Measurements from ENCODE around the gene LRIT1. TPM values are rescaled to one million over a fixed set of nuclear protein-coding genes. Genes with fewer than 3 reads are reported as not detected.

Gene LRIT1
- total and polyA plus RNA-seq, 2 donors (not counting 3 experiments of a cell fraction or from before 2014, with no cell fraction given): not detected

GRCh38 chr10:84247496-84247895 lies 6.2 kb upstream of the LRIT1 start:
- no peaks in the 10 kb centered on the region for H3K4me1 ChIP-seq (ENCODE audit: control insufficient read depth, extremely low read depth, insufficient read depth, low read length)
- BruUV-seq (replicated peaks): no TSS peak

GRCh38 chr10:84244651-84245270 lies 3.4 kb upstream of the LRIT1 start, which contains the start of gene RGR:
TSS of gene RGR (plus strand) at chr10:84245053. CDS start at chr10:84245091, 38 bp downstream.
- dilution Hi-C loops (cut with MboI; ENCODE audit: extremely low pct_ligation_motif_present, low sequenced_read_pairs) (no loop called here), intact Hi-C loops (cut with micrococcal nuclease) (no loop called here)
- DNase-seq (ENCODE audit: low read depth, low spot score): no peak
- no peak within 1 kb of the TSS for H3K27ac ChIP-seq (ENCODE audit: insufficient read depth, low read depth, low read length)
- H4K20me1 ChIP-seq (replicated peaks; ENCODE audit: control insufficient read depth, extremely low read depth, insufficient read depth, low read length): no peaks in the 10 kb centered on the region
- no peaks in the 10 kb centered on the region for H3K9me1 ChIP-seq (replicated peaks; ENCODE audit: control insufficient read depth, extremely low read depth, insufficient read depth, low read length)
- POLR2A ChIA-PET: no interaction called here
- CTCF ChIA-PET: interaction anchor here (1.1 kb wide), 1 partner anchor 12 kb away, joined by 4 read pairs; no protein-coding TSS in a partner anchor
- H2AFZ ChIP-seq (ENCODE audit: low read depth, low read length): no peak within 1 kb of the TSS
- no peaks in the 10 kb centered on the region for H3K27me3 ChIP-seq (ENCODE audit: control insufficient read depth in 2 of 2, insufficient read depth in 2 of 2, low read length in 2 of 2)
- no peaks in the 10 kb centered on the region for H3K4me1 ChIP-seq (ENCODE audit: control insufficient read depth, extremely low read depth, insufficient read depth, low read length)
- no peak within 1 kb of the TSS for H3K4me3 ChIP-seq (replicated peaks in 1 of 3; ENCODE audit: insufficient read depth in 1 of 3, low read depth in 1 of 3, low read length in 3 of 3)
- H3K4me2 ChIP-seq (ENCODE audit: insufficient read depth, low read length): no peak within 1 kb of the TSS
- no peak for FAIRE-seq
- no peaks in the 10 kb centered on the region for H3K79me2 ChIP-seq (ENCODE audit: control insufficient read depth, insufficient read depth, low read length)
- H3K9me3 ChIP-seq (replicated peaks; ENCODE audit: control insufficient read depth, insufficient read depth, low read length): no peaks in the 10 kb centered on the region
- no TSS peak for BruUV-seq (replicated peaks)
- no peak for TF ChIP-seq MYC (IDR thresholded peaks at IDR 0.05; ENCODE audit: low read depth, low read length)
- no peak within 1 kb of the TSS for H3K9ac ChIP-seq (replicated peaks; ENCODE audit: extremely low read depth, insufficient read depth, low read length)
- H3K36me3 ChIP-seq (ENCODE audit: control insufficient read depth in 2 of 2, extremely low read depth in 1 of 2, insufficient read depth in 2 of 2, low read length in 2 of 2): no peaks in the 10 kb centered on the region

More at GRCh38 chr10:84247496-84247895, 6.2 kb upstream of the LRIT1 start:
- DNase-seq (ENCODE audit: low read depth, low spot score) (no peak), FAIRE-seq (no peak)
- H3K4me3 ChIP-seq (replicated peaks in 1 of 3; ENCODE audit: insufficient read depth in 1 of 3, low read depth in 1 of 3, low read length in 3 of 3): no peak overlapping the region
- H4K20me1 ChIP-seq (replicated peaks; ENCODE audit: control insufficient read depth, extremely low read depth, insufficient read depth, low read length): no peaks in the 10 kb centered on the region
- no peak for TF ChIP-seq POLR2AphosphoS5 (IDR thresholded peaks at IDR 0.05; ENCODE audit: insufficient read depth, low read depth, low read length)
- TF ChIP-seq MYC (IDR thresholded peaks at IDR 0.05; ENCODE audit: low read depth, low read length): no peak
- no peak for TF ChIP-seq FOS (IDR thresholded peaks at IDR 0.05; ENCODE audit: borderline replicate concordance, insufficient read depth, low read length)
- no peak for TF ChIP-seq EZH2 (IDR thresholded peaks at IDR 0.05; ENCODE audit: borderline replicate concordance, low read depth, low read length, severe bottlenecking)
- H2AFZ ChIP-seq (ENCODE audit: low read depth, low read length): no peak overlapping the region
- H3K4me2 ChIP-seq (ENCODE audit: insufficient read depth, low read length): no peak overlapping the region
- H3K9ac ChIP-seq (replicated peaks; ENCODE audit: extremely low read depth, insufficient read depth, low read length): no peak overlapping the region
- H3K79me2 ChIP-seq (ENCODE audit: control insufficient read depth, insufficient read depth, low read length): no peaks in the 10 kb centered on the region
- ChIA-PET POLR2A (no interaction called here), CTCF (interaction anchor here (1.7 kb wide), 1 partner anchor 17 kb away, joined by 3 read pairs; no protein-coding TSS in a partner anchor)
- H3K27ac ChIP-seq (ENCODE audit: insufficient read depth, low read depth, low read length): no peak overlapping the region
- no peaks in the 10 kb centered on the region for H3K27me3 ChIP-seq (ENCODE audit: control insufficient read depth in 2 of 2, insufficient read depth in 2 of 2, low read length in 2 of 2)
- intact Hi-C loops (cut with micrococcal nuclease) (no loop called here), dilution Hi-C loops (cut with MboI; ENCODE audit: extremely low pct_ligation_motif_present, low sequenced_read_pairs) (no loop called here)
- H3K9me3 ChIP-seq (replicated peaks; ENCODE audit: control insufficient read depth, insufficient read depth, low read length): no peaks in the 10 kb centered on the region
- no peaks in the 10 kb centered on the region for H3K36me3 ChIP-seq (ENCODE audit: control insufficient read depth in 2 of 2, extremely low read depth in 1 of 2, insufficient read depth in 2 of 2, low read length in 2 of 2)
- no peaks in the 10 kb centered on the region for H3K9me1 ChIP-seq (replicated peaks; ENCODE audit: control insufficient read depth, extremely low read depth, insufficient read depth, low read length)
